H1 (cell line): ENCODE results near the gene DPP10. TPM values are rescaled to one million over a fixed set of nuclear protein-coding genes. Genes with fewer than 3 reads are reported as not detected.

Experiments used
- ATF2 ChIP-seq: IDR thresholded peaks from 2 replicates; pipeline ENCODE4 v1.6.1; 2012; ENCODE audit warnings: low read length, inconsistent platforms
- MAFK ChIP-seq: IDR thresholded peaks from 2 replicates; pipeline ENCODE4 v1.6.1; 2012; ENCODE audit warnings: low read depth, mild to moderate bottlenecking, improper control_type of control experiment, low read length
- NRF1 ChIP-seq: IDR thresholded peaks from 2 replicates; pipeline ENCODE4 v1.6.1; 2011; ENCODE audit warnings: mild to moderate bottlenecking, low read depth, low read length, improper control_type of control experiment
- SUZ12 ChIP-seq: fragments of 200-600 bp; sonication (generic); IDR thresholded peaks from 2 replicates; pipeline ENCODE4 v1.6.1; 2012; ENCODE audit warnings: mild to moderate bottlenecking, inconsistent platforms, low read length, moderate library complexity, mixed read lengths
- polyA plus RNA-seq, 7 experiments: library from polyadenylated mRNA; depleted of rRNA in 3 of 7; stranded (reverse) in 5 of 7; unstranded in 2 of 7; fragments of >200 nt in 5 of 7; fragments of 200-250 nt in 2 of 7; gene quantifications; 1 replicate in 5 of 7; 2 replicates in 1 of 7; 4 replicates in 1 of 7; pipeline versions ENCODE4 v1.2.1 to v1.2.3, GENCODE V29; 2011 to 2013; ENCODE audit warnings: missing spikeins in 2 of 7, mixed read lengths in 2 of 7
- total RNA-seq: library from RNA; stranded (reverse); fragmentation: NEBNext Ultra II Directional; extraction: Animal tissue kit (Norgen Biotek cat#: 25700); gene quantifications from 2 replicates; pipeline ENCODE4 v1.2.1, GENCODE V29; 2021

Gene DPP10
- total and polyA plus RNA-seq, 2 of the 8 experiments (the other 6 are each of a cell fraction or from before 2014, with no cell fraction given), result 3.3 to 7.2 TPM

GRCh38 chr2:115652652-115653051 is 1210.2 kb downstream of the DPP10 start (continued):
- no peak for TF ChIP-seq MAFK
- no peak for TF ChIP-seq NRF1
- TF ChIP-seq SUZ12, result no peak
- TF ChIP-seq ATF2, result no peak
